ENCODE measurements around the gene METTL17. TPM values are rescaled to one million over a fixed set of nuclear protein-coding genes. Genes with fewer than 3 reads are reported as not detected.

METTL17 gene
- total and polyA plus RNA-seq, 12 donors, result 28.8 to 79.3 (median 39.1) TPM

DNA sequence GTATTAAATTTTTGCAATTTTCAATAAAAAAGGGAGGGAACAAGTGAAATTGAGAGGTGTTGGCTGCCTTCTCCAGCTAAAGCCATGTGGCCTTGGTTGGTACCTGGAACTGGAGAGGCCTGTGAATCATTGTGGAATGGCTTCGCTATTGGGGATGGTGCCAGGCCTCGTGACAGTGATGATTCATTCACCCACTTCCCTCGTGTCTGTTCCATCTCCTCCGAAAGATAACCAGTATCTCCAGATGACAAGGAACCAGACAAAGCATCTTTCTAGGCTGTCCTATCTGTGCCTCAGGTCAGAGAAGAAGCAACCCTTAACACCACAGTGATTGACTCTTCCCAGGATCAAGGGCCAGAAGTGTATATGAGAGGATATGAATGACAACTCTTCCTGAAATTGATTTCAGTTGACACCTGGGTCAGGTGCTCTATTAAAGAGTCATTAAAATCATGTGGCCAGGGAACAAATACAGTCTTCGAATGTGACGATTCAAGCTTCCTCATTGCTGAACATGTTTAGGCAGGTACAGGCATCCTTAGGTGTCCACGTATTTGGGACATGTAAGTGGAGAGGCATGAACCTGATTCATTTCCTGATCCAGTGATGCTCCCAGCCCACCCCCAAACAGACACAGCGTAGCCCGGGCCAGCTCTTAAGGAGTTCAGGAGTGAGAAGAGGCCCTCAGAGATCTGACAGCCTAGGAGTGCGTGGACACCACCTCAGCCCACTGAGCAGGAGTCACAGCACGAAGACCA, 52.1 kb downstream of the METTL17 start, which contains the start of gene RNASE7:
Gene RNASE7 (plus strand): TSS at position 687 of the 758 bp plus-strand sequence. CDS start 631 bp downstream, outside the sequence.
- Histone ChIP-seq H3K4me3 (no peak within 1 kb of the TSS), H3K4me1 (peaks cover 13 to 53% (median 44%) of the 10 kb centered on the region in 9 donors), H3K36me3 (no peaks in the 10 kb centered on the region), H3K27ac (peak within 1 kb of the TSS in 5 of 10 donors; percentile 6 to 67 (median 49)), H3K9me3 (no peaks in the 10 kb centered on the region), H3K27me3 (peaks cover 0 to 7% (median 0%) of the 10 kb centered on the region in 7 donors)
- ATAC-seq, result no peak
- TF ChIP-seq, protein P1, sequence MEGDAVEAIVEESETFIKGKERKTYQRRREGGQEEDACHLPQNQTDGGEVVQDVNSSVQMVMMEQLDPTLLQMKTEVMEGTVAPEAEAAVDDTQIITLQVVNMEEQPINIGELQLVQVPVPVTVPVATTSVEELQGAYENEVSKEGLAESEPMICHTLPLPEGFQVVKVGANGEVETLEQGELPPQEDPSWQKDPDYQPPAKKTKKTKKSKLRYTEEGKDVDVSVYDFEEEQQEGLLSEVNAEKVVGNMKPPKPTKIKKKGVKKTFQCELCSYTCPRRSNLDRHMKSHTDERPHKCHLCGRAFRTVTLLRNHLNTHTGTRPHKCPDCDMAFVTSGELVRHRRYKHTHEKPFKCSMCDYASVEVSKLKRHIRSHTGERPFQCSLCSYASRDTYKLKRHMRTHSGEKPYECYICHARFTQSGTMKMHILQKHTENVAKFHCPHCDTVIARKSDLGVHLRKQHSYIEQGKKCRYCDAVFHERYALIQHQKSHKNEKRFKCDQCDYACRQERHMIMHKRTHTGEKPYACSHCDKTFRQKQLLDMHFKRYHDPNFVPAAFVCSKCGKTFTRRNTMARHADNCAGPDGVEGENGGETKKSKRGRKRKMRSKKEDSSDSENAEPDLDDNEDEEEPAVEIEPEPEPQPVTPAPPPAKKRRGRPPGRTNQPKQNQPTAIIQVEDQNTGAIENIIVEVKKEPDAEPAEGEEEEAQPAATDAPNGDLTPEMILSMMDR (IDR thresholded peaks at IDR 0.05), result no peak
- no peak for DNase-seq
- intact Hi-C loops (cut with DNase I), result loop anchor here in 6 of 10 donors (2.0 to 10.0 kb wide), 7 partner anchors 27 to 345 kb away; no protein-coding TSS in a partner anchor
- 77 to 81% methylated on average over 11 of the region's 11 CpGs for WGBS, 2 donors

DNA sequence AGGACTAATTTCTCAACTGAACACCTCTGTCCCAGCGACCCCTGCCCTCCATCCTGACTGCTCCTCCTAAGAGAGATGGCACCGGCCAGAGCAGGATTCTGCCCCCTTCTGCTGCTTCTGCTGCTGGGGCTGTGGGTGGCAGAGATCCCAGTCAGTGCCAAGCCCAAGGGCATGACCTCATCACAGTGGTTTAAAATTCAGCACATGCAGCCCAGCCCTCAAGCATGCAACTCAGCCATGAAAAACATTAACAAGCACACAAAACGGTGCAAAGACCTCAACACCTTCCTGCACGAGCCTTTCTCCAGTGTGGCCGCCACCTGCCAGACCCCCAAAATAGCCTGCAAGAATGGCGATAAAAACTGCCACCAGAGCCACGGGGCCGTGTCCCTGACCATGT, 53.1 kb downstream of the METTL17 start:
- Histone ChIP-seq H3K27me3 (peaks cover 0 to 7% (median 0%) of the 10 kb centered on the region in 7 donors), H3K9me3 (no peaks in the 10 kb centered on the region), H3K4me1 (peaks cover 13 to 50% (median 44%) of the 10 kb centered on the region in 9 donors), H3K27ac (peak overlapping the region in 5 of 10 donors; percentile 6 to 67 (median 49)), H3K4me3 (no peak overlapping the region), H3K36me3 (no peaks in the 10 kb centered on the region)
- intact Hi-C loops (cut with DNase I), result loop anchor here in 4 of 10 donors (5.0 to 10.0 kb wide), 5 partner anchors 36 to 346 kb away; no protein-coding TSS in a partner anchor
- peak in 1 of 8 donors; percentile 19 for ATAC-seq
- TF ChIP-seq, protein P1 (IDR thresholded peaks at IDR 0.05), result no peak
- DNase-seq, result no peak
- WGBS, 2 donors, result 35 to 44% methylated on average over 8 of the region's 8 CpGs

DNA sequence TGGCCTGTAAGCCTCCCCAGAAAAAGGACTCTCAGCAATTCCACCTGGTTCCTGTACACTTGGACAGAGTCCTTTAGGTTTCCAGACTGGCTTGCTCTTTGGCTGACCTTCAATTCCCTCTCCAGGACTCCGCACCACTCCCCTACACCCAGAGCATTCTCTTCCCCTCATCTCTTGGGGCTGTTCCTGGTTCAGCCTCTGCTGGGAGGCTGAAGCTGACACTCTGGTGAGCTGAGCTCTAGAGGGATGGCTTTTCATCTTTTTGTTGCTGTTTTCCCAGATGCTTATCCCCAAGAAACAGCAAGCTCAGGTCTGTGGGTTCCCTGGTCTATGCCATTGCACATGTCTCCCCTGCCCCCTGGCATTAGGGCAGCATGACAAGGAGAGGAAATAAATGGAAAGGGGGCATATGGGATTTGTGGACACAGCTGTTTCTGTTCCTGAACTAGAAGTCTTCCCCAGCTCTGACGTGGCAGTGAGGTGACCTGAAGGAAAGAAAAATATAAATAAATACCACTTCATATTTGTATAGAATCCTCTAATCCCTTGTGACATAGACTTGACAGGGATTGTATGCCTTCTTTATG, 53.7 kb downstream of the METTL17 start:
- ATAC-seq, result peak in 2 of 8 donors; percentile 5 to 39
- TF ChIP-seq, protein P1 (IDR thresholded peaks at IDR 0.05), result no peak
- Histone ChIP-seq H3K36me3 (no peaks in the 10 kb centered on the region), H3K27me3 (peaks cover 0 to 7% (median 0%) of the 10 kb centered on the region in 7 donors), H3K27ac (peak overlapping the region in 8 of 10 donors; percentile 6 to 67 (median 30)), H3K4me1 (peaks cover 13 to 50% (median 40%) of the 10 kb centered on the region in 9 donors), H3K4me3 (no peak overlapping the region), H3K9me3 (no peaks in the 10 kb centered on the region)
- WGBS, 2 donors, result 27 to 29% methylated on average over 2 of the region's 2 CpGs
- no peak for DNase-seq
- intact Hi-C loops (cut with DNase I), result loop anchor here in 4 of 10 donors (5.0 to 10.0 kb wide), 5 partner anchors 36 to 346 kb away; no protein-coding TSS in a partner anchor

DNA sequence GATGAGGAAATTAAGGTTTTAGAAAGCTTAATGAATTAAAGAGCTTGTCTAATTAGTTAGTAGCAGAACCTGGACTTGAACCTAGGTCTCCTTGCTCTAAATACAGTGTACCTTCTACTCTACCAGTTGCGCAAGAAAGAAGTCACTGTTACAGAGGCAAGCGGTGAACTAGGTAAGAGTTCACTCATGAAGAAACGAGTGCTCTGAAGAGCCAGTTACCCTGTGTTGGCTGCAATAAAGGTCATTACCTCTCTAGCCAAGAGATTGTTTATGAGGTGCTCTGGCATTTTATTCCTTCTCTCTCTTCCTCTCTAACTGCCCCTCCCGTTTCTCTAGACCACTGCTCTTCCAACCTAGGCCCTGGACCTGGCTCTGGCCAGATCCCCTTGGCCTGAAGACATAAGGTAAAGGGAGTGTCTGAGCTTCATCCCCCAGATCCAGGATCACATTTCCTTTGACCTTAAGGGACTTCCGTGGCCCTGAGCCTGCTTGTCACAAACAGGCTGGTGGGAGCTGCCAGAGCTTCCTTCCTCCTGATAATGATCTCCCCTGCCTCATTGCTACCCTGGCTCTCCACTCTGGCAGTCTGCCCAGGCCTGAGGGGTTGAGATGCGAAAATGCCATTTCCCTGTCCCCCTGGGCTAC, 54.3 kb downstream of the METTL17 start:
- H3K27ac ChIP-seq, result peak overlapping the region in 7 of 10 donors; percentile 6 to 67 (median 30)
- no peak overlapping the region for H3K4me3 ChIP-seq
- H3K36me3 ChIP-seq, result no peaks in the 10 kb centered on the region
- intact Hi-C loops (cut with DNase I), result loop anchor here in 4 of 10 donors (5.0 to 10.0 kb wide), 5 partner anchors 37 to 347 kb away; no protein-coding TSS in a partner anchor
- no peaks in the 10 kb centered on the region for H3K9me3 ChIP-seq
- ATAC-seq (peak in 6 of 8 donors; percentile 8 to 57 (median 38)), DNase-seq (peak in 1 of 2 donors; percentile 58)
- peaks cover 0 to 7% (median 0%) of the 10 kb centered on the region in 7 donors for H3K27me3 ChIP-seq
- TF ChIP-seq, protein P1 (IDR thresholded peaks at IDR 0.05), result no peak
- WGBS, 2 donors, result 24 to 35% methylated on average over 6 of the region's 6 CpGs
- peaks cover 13 to 50% (median 38%) of the 10 kb centered on the region in 9 donors for H3K4me1 ChIP-seq
